AG04449 (cell line): ENCODE results near the gene STX3.

Experiments used
- CTCF ChIA-PET: fragments of 350-600 bp; formaldehyde crosslinking; extraction: SDS; loops from one replicate; lab custom pipeline; 2021; ENCODE audit warnings: antibody characterized with exemption; lab: Yijun Ruan, JAX
- POLR2A ChIA-PET: fragments of 400-600, 350-600 bp; formaldehyde crosslinking; extraction: SDS; loops from one replicate; lab custom pipeline; 2020; ENCODE audit warnings: antibody characterized with exemption, inconsistent platforms; lab: Yijun Ruan, JAX
- DNase-seq: peaks from one replicate; pipeline ENCODE4 v3.0.0-alpha.2; 2010; ENCODE audit warnings: low read depth, low spot score
- H3K4me3 ChIP-seq: 2 replicates; pipeline ENCODE4 v1.5.1; 2011; ENCODE audit warnings: low read depth, mild to moderate bottlenecking, control low read depth, low read length
- TF ChIP-seq, protein P1 (sequence below): IDR thresholded peaks from one replicate; pipeline ENCODE4 v1.5.1; 2011; ENCODE audit warnings: mild to moderate bottlenecking, moderate library complexity, low read length, control low read depth, inconsistent platforms; ENCODE audit not compliant: insufficient read depth; ENCODE audit errors: missing control alignments

Gene STX3

DNA sequence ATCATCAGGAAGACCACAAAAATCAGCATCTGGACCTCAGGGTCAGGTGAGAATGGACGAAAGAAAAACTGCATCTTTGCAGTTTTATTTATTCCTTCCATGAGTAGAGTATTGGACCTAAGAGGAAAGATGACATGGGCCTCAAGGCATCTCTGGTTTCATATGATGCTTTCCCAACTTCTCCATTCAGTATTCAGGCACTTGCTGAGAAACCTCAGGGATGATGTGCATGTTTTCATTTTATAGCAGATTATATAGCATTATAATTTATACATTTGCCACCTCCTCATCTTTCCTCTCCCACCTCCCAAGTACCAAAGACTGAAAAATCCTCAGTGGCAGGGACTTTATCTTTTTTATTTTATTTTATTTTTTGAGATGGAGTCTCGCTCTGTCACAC is 41.4 kb upstream of the STX3 start, which contains the start of gene OR10V1:
TSS of gene OR10V1 (minus strand) at position 101 of the 400 bp plus-strand sequence. CDS start at position 101, 0 bp downstream.
- TF ChIP-seq, protein P1, sequence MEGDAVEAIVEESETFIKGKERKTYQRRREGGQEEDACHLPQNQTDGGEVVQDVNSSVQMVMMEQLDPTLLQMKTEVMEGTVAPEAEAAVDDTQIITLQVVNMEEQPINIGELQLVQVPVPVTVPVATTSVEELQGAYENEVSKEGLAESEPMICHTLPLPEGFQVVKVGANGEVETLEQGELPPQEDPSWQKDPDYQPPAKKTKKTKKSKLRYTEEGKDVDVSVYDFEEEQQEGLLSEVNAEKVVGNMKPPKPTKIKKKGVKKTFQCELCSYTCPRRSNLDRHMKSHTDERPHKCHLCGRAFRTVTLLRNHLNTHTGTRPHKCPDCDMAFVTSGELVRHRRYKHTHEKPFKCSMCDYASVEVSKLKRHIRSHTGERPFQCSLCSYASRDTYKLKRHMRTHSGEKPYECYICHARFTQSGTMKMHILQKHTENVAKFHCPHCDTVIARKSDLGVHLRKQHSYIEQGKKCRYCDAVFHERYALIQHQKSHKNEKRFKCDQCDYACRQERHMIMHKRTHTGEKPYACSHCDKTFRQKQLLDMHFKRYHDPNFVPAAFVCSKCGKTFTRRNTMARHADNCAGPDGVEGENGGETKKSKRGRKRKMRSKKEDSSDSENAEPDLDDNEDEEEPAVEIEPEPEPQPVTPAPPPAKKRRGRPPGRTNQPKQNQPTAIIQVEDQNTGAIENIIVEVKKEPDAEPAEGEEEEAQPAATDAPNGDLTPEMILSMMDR: no peak
- POLR2A ChIA-PET: no interaction called here
- no peak within 1 kb of the TSS for H3K4me3 ChIP-seq
- CTCF ChIA-PET: no interaction called here
- no peak for DNase-seq

DNA sequence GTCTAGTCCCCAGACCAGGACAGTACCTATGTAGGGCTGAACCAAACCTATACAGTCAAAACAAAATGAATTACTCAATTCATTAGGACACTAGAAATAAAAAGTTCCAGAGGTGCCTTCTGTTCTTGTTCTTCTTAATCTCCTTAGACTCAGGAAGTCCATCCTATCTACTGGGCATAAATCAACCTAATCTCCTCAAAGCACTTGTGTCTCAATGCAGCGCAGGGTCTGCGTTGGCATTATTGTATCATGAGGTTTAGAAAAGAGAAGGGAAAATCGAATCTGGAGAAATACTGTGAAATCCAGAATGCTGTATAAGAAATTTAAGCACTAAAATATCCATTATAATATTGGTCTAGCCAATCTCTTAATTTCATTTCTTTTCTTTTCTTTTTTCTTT is 39.1 kb upstream of the STX3 start:
- TF ChIP-seq, protein P1: no peak
- CTCF ChIA-PET: no interaction called here
- no peak for DNase-seq

DNA sequence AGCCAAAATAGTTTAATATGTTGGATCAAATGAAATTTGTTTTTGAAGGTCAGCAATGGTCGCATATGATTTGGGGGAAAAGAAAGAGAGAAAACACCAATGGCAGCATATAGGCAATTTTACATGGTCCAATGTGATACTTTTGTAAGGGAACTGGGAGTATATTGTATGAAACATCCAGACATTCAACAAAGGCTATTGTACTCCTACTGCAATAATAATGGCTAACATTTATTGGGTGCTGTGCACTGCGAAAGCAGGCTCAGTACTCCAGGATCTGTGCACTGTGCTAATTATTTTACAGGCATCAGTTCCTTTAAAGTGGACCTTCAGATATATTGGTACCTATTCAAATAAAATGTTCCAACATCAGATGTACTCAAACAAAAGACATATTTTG is 35.6 kb upstream of the STX3 start:
- no peak for DNase-seq
- no peak overlapping the region for H3K4me3 ChIP-seq
- TF ChIP-seq, protein P1: no peak
- CTCF ChIA-PET: no interaction called here
- POLR2A ChIA-PET: no interaction called here

More for the DNA sequence above, 39.1 kb upstream of the STX3 start:
- POLR2A ChIA-PET: no interaction called here
- no peak overlapping the region for H3K4me3 ChIP-seq

DNA sequence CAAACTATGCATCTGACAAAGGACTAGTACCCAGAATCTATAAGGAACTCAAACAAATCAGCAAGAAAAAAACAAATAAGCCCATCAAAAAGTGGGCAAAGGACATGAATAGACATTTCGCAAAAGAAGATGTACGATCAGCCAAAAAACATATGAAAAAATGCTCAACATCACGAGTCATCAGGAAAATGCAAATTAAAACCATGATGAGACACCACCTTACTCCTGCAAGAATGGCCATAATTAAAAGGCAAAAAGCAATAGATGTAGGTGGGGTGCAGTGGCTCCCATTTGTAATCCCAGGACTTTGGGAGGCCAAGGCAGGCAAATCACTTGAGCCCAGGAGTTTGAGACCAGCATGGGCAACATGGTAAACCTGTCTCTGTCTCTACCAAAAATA is 31.1 kb upstream of the STX3 start:
- DNase-seq: no peak
- ChIA-PET POLR2A (no interaction called here), CTCF (no interaction called here)
- TF ChIP-seq, protein P1: no peak
- no peak overlapping the region for H3K4me3 ChIP-seq

DNA sequence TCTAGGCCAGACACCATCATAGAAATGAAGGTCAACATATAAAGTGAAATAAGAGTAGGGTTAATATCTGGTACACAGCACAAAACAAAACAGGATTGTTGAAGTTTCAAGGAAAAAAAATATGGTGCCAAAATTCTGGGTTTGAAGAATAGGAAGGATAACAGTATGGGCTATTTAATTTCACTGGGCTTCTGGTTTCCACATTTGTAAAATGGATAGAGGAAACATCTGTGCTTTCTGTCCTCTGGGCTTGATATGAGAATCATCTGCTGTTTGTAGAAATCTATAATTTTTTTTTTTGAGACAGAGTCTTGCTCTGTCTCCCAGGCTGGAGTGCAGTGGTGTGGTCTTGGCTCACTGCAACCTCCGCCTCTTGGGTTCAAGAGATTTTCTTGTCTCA is 27.8 kb upstream of the STX3 start:
- H3K4me3 ChIP-seq: no peak overlapping the region
- no peak for DNase-seq
- TF ChIP-seq, protein P1: no peak
- ChIA-PET CTCF (interaction anchor here (1.3 kb wide), 1 partner anchor 26 kb away, joined by 4 read pairs; no protein-coding TSS in a partner anchor), POLR2A (no interaction called here)

DNA sequence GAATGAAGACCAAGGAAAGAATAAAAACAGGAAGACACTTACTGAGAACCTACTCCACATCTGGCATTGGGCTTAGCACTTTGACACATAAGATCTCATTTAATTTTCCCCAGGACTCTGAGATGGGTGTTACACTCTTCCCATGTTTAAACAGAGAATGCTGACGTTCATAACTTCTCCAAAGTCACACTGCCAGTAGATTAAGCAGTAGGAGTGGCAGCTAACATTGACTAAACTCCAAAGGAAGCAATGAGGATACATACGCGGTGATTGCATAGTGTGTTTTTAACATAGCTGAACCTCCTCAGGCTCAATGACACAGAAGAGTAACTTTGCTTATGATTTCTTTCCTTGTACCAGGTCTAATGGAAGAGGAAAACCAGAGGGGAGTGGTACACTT is 27.0 kb upstream of the STX3 start:
- no peak for DNase-seq
- CTCF ChIA-PET: interaction anchor here (1.1 kb wide), 1 partner anchor 26 kb away, joined by 4 read pairs; no protein-coding TSS in a partner anchor
- H3K4me3 ChIP-seq: no peak overlapping the region
- TF ChIP-seq, protein P1: no peak
- POLR2A ChIA-PET: no interaction called here
